GM12878 (cell line): Measurements from ENCODE around the gene SIM2. TPM values are rescaled to one million over a fixed set of nuclear protein-coding genes. Genes with fewer than 3 reads are reported as not detected.

Experiments
- ATAC-seq: fragments of 200-7000 bp; cut with Tn5 transposase; 3 replicates; pipeline ENCODE4 v1.9.1; 2020; ENCODE audit warnings: mild to moderate bottlenecking, moderate library complexity
- BruUV-seq: library from RNA; stranded (reverse); fragments of 400-500 nt; replicated peaks from 2 replicates; lab custom pipeline; 2021; lab: Mats Ljungman, UMichigan
- CTCF ChIA-PET: fragments of 300-600 bp; sonication (Branson Sonifier 250); formaldehyde crosslinking; extraction: SDS; loops from one replicate; lab custom pipeline; 2021; ENCODE audit warnings: inconsistent platforms; lab: Yijun Ruan, JAX
- POLR2A ChIA-PET: fragments of 350-600 bp; formaldehyde crosslinking; extraction: SDS; loops from one replicate; lab custom pipeline; 2021; ENCODE audit warnings: inconsistent platforms; lab: Charles Lee
- RAD21 ChIA-PET: fragments of 300-600 bp; sonication (Branson Sonifier 250); formaldehyde crosslinking; loops from one replicate; lab custom pipeline; 2023; ENCODE audit warnings: antibody characterized with exemption; ENCODE audit not compliant: unreplicated experiment; lab: Charles Lee
- SMC1A ChIA-PET: fragments of 300-600 bp; sonication (Branson Sonifier 250); formaldehyde crosslinking; loops from one replicate; lab custom pipeline; 2023; ENCODE audit not compliant: unreplicated experiment, uncharacterized antibody; lab: Charles Lee
- DNase-seq: peaks from one replicate; pipeline ENCODE4 v3.0.0-alpha.2; 2011; ENCODE audit warnings: low read depth, low spot score
- FAIRE-seq: peaks from 3 replicates; lab custom pipeline; 2011; peaks lifted over from hg19 to GRCh38; lab: Jason Lieb, UNC
- H2AFZ ChIP-seq: 2 replicates; pipeline ENCODE4 v1.6.0; 2011; ENCODE audit warnings: low read depth, low read length, control low read depth; ENCODE audit not compliant: control insufficient read depth
- H3K27ac ChIP-seq: 2 replicates; pipeline ENCODE4 v1.5.1; 2011; ENCODE audit warnings: control low read depth; ENCODE audit not compliant: control insufficient read depth, insufficient read depth
- H3K27me3 ChIP-seq, 2 experiments: replicated peaks in 1 of 2; 2 replicates each; pipeline versions ENCODE4 v1.6.0 to v1.6.1; 2011; ENCODE audit warnings: low read length in 1 of 2; ENCODE audit not compliant: control insufficient read depth in 2 of 2, insufficient read depth in 2 of 2
- H3K36me3 ChIP-seq, 2 experiments: 2 replicates each; pipeline ENCODE4 v1.5.1; 2011; ENCODE audit warnings: low read length in 1 of 2; ENCODE audit not compliant: control insufficient read depth in 2 of 2, insufficient read depth in 2 of 2
- H3K4me1 ChIP-seq: 2 replicates; pipeline ENCODE4 v1.6.1; 2011; ENCODE audit warnings: mild to moderate bottlenecking, low read length, moderate library complexity, mixed read lengths; ENCODE audit not compliant: control insufficient read depth, insufficient read depth
- H3K4me2 ChIP-seq: 2 replicates; pipeline ENCODE4 v1.6.0; 2011; ENCODE audit warnings: control low read depth; ENCODE audit not compliant: control insufficient read depth, insufficient read depth
- H3K4me3 ChIP-seq: fragments of 200-600 bp; sonication (generic); 2 replicates; pipeline ENCODE4 v1.5.1; 2016
- H3K79me2 ChIP-seq: 2 replicates; pipeline ENCODE4 v1.6.0; 2011; ENCODE audit warnings: low read length; ENCODE audit not compliant: control insufficient read depth, insufficient read depth
- H3K9ac ChIP-seq: 2 replicates; pipeline ENCODE4 v1.8.0; 2011; ENCODE audit warnings: low read length, control low read depth, mixed read lengths; ENCODE audit not compliant: control insufficient read depth, insufficient read depth
- H3K9me3 ChIP-seq: replicated peaks from 3 replicates; pipeline ENCODE4 v1.5.1; 2011; ENCODE audit warnings: mild to moderate bottlenecking, low read length; ENCODE audit not compliant: control insufficient read depth, insufficient read depth
- H4K20me1 ChIP-seq: 2 replicates; pipeline ENCODE4 v1.6.0; 2011; ENCODE audit not compliant: control insufficient read depth, insufficient read depth
- BCLAF1 ChIP-seq: fragments of 450-650 bp; IDR thresholded peaks from 2 replicates; pipeline ENCODE4 v1.6.1; 2017; ENCODE audit warnings: antibody characterized with exemption, mild to moderate bottlenecking, moderate library complexity
- GATAD2B ChIP-seq: fragments of 450-650 bp; conservative IDR thresholded peaks from 2 replicates; pipeline ENCODE4 v1.6.1; 2017; ENCODE audit warnings: low read depth, mild to moderate bottlenecking, moderate library complexity
- SIN3A ChIP-seq: IDR thresholded peaks from 2 replicates; pipeline ENCODE4 v1.6.1; 2012; ENCODE audit warnings: low read depth, low read length, improper control_type of control experiment
- SUZ12 ChIP-seq: fragments of 200-600 bp; sonication (generic); IDR thresholded peaks from one replicate; pipeline ENCODE4 v1.6.1; 2018; ENCODE audit warnings: antibody characterized with exemption, mild to moderate bottlenecking; ENCODE audit not compliant: unreplicated experiment
- ZNF24 ChIP-seq: fragments of 450-650 bp; IDR thresholded peaks from 2 replicates; pipeline ENCODE4 v1.6.1; 2017; ENCODE audit warnings: antibody characterized with exemption, mild to moderate bottlenecking
- WGBS: methylation state at CpG from one replicate; pipeline ENCODE4 v1.1.6; 2016; ENCODE audit warnings: low lambda C conversion rate; ENCODE audit not compliant: insufficient replicate concordance, insufficient coverage; ENCODE audit errors: missing lambda C conversion rate; 5-methylcytosine and 5-hydroxymethylcytosine counted together
- in situ Hi-C: fragments of 300-500 bp; cut with MboI; formaldehyde crosslinking; loops from 9 replicates; pipeline ENCODE4 v1.14.3; 2018; ENCODE audit warnings: mixed read lengths
- intact Hi-C: fragments of 100-400 bp; cut with micrococcal nuclease; formaldehyde crosslinking; loops from one replicate; pipeline ENCODE4 v1.14.2; 2022; ENCODE audit not compliant: unreplicated experiment
- polyA plus RNA-seq, 11 experiments: library from polyadenylated mRNA; depleted of rRNA in 4 of 11; unstranded in 6 of 11; stranded (reverse) in 5 of 11; fragments of >200 nt; fragmentation: Nextera tagmentation in 4 of 11; fragmentation: Illumina TruSeq in 1 of 11; extraction: Ambion mirVana in 4 of 11; extraction: Trizol in 1 of 11; gene quantifications; 1 replicate in 1 of 11; 2 replicates in 10 of 11; pipeline versions ENCODE4 v1.2.1 to v1.2.3, GENCODE V29; 2011 to 2016; ENCODE audit warnings: inconsistent platforms in 2 of 11, missing spikeins in 2 of 11, low read depth in 1 of 11
- total RNA-seq, 4 experiments: library from RNA; depleted of rRNA in 3 of 4; stranded (reverse); fragments of >200 nt in 3 of 4; fragmentation: Illumina TruSeq in 1 of 4; extraction: Trizol in 1 of 4; gene quantifications; 2 replicates each; pipeline versions ENCODE4 v1.2.1 to v1.2.3, GENCODE V29; 2013 to 2021
- TF ChIP-seq, protein P1 (sequence below): IDR thresholded peaks from 2 replicates; pipeline ENCODE4 v1.6.1; 2011; ENCODE audit warnings: low read depth, low read length, improper control_type of control experiment, borderline replicate concordance

Gene SIM2
- total and polyA plus RNA-seq, 10 of the 15 experiments (the other 5 are each of a cell fraction or from before 2014, with no cell fraction given) = 0.02 to 0.15 (median 0.05) TPM; not detected in 7

GRCh38 chr21:36707763-36708285 lies 8.9 kb downstream of the SIM2 start (continued):
- TF ChIP-seq BCLAF1 (no peak), ZNF24 (no peak)
- TF ChIP-seq, protein P1, sequence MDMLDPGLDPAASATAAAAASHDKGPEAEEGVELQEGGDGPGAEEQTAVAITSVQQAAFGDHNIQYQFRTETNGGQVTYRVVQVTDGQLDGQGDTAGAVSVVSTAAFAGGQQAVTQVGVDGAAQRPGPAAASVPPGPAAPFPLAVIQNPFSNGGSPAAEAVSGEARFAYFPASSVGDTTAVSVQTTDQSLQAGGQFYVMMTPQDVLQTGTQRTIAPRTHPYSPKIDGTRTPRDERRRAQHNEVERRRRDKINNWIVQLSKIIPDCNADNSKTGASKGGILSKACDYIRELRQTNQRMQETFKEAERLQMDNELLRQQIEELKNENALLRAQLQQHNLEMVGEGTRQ = no peak

GRCh38 chr21:36708286-36709029 lies 9.5 kb downstream of the SIM2 start:
- Histone ChIP-seq H2AFZ (no peak overlapping the region), H4K20me1 (no peaks in the 10 kb centered on the region), H3K36me3 (no peaks in the 10 kb centered on the region), H3K9ac (no peak overlapping the region), H3K4me1 (no peaks in the 10 kb centered on the region), H3K79me2 (no peaks in the 10 kb centered on the region), H3K4me3 (no peak overlapping the region), H3K27ac (no peak overlapping the region), H3K27me3 (peaks cover 24 to 31% of the 10 kb centered on the region in 2 experiments), H3K9me3 (no peaks in the 10 kb centered on the region), H3K4me2 (no peak overlapping the region)
- ATAC-seq (no peak), FAIRE-seq (no peak), DNase-seq (no peak)
- intact Hi-C loops = no loop called here
- TF ChIP-seq GATAD2B (no peak), SUZ12 (peak; percentile 15), SIN3A (no peak)
- in situ Hi-C loops = no loop called here
- 23% methylated on average over 40 of the region's 44 CpGs for WGBS
- ChIA-PET CTCF (no interaction called here), RAD21 (no interaction called here), SMC1A (no interaction called here), POLR2A (no interaction called here)
- BruUV-seq = no TSS peak
